Measurements from ENCODE around the gene FBXO30.

Gene FBXO30

GRCh38 chr6:145755682-145756081, 58.9 kb downstream of the FBXO30 start:
- DNase-seq: no peak

- no peak for DNase-seq
These were observed 62.0 kb downstream of the FBXO30 start for GRCh38 chr6:145752638-145753037.

- DNase-seq: no peak
These were observed 65.0 kb downstream of the FBXO30 start for GRCh38 chr6:145749632-145750031.

- DNase-seq: no peak
These were observed 68.7 kb downstream of the FBXO30 start for GRCh38 chr6:145745861-145746260.

- DNase-seq: no peak
These were observed 70.0 kb downstream of the FBXO30 start for GRCh38 chr6:145744619-145745018.

All from amygdala (tissue), 56 donors.